Measurements from ENCODE around the gene SLC38A7. TPM values are rescaled to one million over a fixed set of nuclear protein-coding genes. Genes with fewer than 3 reads are reported as not detected.

The SLC38A7 gene
- total and polyA plus RNA-seq, 2 of the 13 experiments (the other 11 are each of a cell fraction or from before 2014, with no cell fraction given), result 13.2 to 14.1 TPM

DNA sequence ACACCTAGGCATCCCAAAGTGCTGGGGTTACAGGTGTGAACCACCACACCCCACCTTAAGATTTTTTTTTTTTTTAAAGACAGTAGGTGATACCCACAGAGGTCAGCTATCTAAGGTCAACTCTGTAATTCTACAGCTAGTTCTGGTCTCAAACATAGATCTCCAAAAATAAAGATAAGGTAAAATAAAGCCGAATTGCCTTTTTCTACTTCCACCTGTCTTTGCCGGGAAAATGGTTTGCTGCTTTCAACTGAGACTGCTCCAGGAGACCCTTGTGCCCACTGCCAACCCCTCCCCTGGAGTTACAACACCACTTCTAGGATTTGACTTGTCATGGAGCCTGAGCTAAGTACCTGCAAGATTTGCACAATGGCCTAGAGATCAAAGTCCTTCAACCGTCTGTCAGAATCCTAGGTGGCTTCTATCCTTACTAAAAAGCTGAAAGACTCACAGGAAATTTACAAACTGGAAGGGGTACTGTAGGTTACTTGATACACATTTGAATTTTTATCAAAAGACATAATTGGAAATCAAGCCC lies 50.2 kb downstream of the SLC38A7 start (continued):
- TF ChIP-seq, protein P1, sequence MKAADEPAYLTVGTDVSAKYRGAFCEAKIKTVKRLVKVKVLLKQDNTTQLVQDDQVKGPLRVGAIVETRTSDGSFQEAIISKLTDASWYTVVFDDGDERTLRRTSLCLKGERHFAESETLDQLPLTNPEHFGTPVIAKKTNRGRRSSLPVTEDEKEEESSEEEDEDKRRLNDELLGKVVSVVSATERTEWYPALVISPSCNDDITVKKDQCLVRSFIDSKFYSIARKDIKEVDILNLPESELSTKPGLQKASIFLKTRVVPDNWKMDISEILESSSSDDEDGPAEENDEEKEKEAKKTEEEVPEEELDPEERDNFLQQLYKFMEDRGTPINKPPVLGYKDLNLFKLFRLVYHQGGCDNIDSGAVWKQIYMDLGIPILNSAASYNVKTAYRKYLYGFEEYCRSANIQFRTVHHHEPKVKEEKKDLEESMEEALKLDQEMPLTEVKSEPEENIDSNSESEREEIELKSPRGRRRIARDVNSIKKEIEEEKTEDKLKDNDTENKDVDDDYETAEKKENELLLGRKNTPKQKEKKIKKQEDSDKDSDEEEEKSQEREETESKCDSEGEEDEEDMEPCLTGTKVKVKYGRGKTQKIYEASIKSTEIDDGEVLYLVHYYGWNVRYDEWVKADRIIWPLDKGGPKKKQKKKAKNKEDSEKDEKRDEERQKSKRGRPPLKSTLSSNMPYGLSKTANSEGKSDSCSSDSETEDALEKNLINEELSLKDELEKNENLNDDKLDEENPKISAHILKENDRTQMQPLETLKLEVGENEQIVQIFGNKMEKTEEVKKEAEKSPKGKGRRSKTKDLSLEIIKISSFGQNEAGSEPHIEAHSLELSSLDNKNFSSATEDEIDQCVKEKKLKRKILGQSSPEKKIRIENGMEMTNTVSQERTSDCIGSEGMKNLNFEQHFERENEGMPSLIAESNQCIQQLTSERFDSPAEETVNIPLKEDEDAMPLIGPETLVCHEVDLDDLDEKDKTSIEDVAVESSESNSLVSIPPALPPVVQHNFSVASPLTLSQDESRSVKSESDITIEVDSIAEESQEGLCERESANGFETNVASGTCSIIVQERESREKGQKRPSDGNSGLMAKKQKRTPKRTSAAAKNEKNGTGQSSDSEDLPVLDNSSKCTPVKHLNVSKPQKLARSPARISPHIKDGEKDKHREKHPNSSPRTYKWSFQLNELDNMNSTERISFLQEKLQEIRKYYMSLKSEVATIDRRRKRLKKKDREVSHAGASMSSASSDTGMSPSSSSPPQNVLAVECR (CRISPR knock-in tag; IDR thresholded peaks at IDR 0.05; ENCODE audit: borderline replicate concordance), result peak; percentile 49; the same call in 1 of the 2 replicates
- TF ChIP-seq MAZ (IDR thresholded peaks at IDR 0.05; ENCODE audit: borderline replicate concordance, low read depth, low read length) (0 out of 2 replicates have a peak, but pooled peaks have one; percentile 41), MAZ (CRISPR knock-in tag; IDR thresholded peaks at IDR 0.05; ENCODE audit: low read depth) (no peak), YEATS4 (CRISPR knock-in tag; IDR thresholded peaks at IDR 0.05; ENCODE audit: borderline replicate concordance) (peak; percentile 71), TARDBP (CRISPR knock-in tag; IDR thresholded peaks at IDR 0.05) (peak; percentile 48; the same call in 1 of the 2 replicates), CBX2 (IDR thresholded peaks at IDR 0.05; ENCODE audit: low read depth, low read length) (no peak), CBX2 (CRISPR knock-in tag; IDR thresholded peaks at IDR 0.05; ENCODE audit: low read depth) (no peak), ZNF205 (CRISPR knock-in tag; IDR thresholded peaks at IDR 0.05) (peak; percentile 67; the same call in 1 of the 2 replicates), CBX1 (IDR thresholded peaks at IDR 0.05; ENCODE audit: low read depth) (no peak), ATRX (CRISPR knock-in tag; IDR thresholded peaks at IDR 0.05; ENCODE audit: borderline replicate concordance) (no peak), SSRP1 (CRISPR knock-in tag; IDR thresholded peaks at IDR 0.05) (no peak), ZBTB8A (CRISPR knock-in tag; IDR thresholded peaks at IDR 0.05; ENCODE audit: borderline replicate concordance, low read depth) (no peak), ZHX2 (IDR thresholded peaks at IDR 0.05; ENCODE audit: low read depth) (no peak), ZHX2 (CRISPR knock-in tag; IDR thresholded peaks at IDR 0.05; ENCODE audit: borderline replicate concordance) (no peak), IRF2 (CRISPR knock-in tag; IDR thresholded peaks at IDR 0.05) (peak; percentile 38; the same call in 1 of the 2 replicates), ZKSCAN1 (IDR thresholded peaks at IDR 0.05; ENCODE audit: low read length) (no peak), RELA (CRISPR knock-in tag; IDR thresholded peaks at IDR 0.05) (no peak)
- TF ChIP-seq, protein P2, sequence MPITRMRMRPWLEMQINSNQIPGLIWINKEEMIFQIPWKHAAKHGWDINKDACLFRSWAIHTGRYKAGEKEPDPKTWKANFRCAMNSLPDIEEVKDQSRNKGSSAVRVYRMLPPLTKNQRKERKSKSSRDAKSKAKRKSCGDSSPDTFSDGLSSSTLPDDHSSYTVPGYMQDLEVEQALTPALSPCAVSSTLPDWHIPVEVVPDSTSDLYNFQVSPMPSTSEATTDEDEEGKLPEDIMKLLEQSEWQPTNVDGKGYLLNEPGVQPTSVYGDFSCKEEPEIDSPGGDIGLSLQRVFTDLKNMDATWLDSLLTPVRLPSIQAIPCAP (CRISPR knock-in tag; IDR thresholded peaks at IDR 0.05; ENCODE audit: low read depth), result no peak
- TF ChIP-seq, protein P3, sequence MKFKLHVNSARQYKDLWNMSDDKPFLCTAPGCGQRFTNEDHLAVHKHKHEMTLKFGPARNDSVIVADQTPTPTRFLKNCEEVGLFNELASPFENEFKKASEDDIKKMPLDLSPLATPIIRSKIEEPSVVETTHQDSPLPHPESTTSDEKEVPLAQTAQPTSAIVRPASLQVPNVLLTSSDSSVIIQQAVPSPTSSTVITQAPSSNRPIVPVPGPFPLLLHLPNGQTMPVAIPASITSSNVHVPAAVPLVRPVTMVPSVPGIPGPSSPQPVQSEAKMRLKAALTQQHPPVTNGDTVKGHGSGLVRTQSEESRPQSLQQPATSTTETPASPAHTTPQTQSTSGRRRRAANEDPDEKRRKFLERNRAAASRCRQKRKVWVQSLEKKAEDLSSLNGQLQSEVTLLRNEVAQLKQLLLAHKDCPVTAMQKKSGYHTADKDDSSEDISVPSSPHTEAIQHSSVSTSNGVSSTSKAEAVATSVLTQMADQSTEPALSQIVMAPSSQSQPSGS (CRISPR knock-in tag; IDR thresholded peaks at IDR 0.05), result peak; percentile 55; the same call in 1 of the 2 replicates

Measured in HepG2 (cell line).